Measurements from ENCODE around the gene TLX1.

DNA sequence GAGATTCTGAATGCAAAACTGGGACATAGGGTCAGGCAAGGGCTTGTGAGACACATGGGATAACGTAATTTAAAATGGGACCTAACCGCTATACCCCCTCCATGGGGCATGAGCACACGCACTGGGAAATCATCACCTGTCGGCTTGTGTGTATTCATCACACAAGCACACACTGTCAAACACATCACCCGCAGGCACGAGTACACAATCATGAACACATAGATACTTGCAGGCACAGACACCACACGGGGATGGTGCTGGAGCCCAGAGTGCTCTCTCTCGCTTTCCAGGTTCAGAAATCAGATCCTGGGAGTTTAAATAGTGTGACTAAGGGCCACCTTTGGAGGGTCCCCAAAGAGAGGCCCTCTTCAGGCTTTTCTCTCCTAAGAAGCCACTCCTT, 19.6 kb upstream of the TLX1 start:
- TF ChIP-seq, protein P1, sequence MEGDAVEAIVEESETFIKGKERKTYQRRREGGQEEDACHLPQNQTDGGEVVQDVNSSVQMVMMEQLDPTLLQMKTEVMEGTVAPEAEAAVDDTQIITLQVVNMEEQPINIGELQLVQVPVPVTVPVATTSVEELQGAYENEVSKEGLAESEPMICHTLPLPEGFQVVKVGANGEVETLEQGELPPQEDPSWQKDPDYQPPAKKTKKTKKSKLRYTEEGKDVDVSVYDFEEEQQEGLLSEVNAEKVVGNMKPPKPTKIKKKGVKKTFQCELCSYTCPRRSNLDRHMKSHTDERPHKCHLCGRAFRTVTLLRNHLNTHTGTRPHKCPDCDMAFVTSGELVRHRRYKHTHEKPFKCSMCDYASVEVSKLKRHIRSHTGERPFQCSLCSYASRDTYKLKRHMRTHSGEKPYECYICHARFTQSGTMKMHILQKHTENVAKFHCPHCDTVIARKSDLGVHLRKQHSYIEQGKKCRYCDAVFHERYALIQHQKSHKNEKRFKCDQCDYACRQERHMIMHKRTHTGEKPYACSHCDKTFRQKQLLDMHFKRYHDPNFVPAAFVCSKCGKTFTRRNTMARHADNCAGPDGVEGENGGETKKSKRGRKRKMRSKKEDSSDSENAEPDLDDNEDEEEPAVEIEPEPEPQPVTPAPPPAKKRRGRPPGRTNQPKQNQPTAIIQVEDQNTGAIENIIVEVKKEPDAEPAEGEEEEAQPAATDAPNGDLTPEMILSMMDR (IDR thresholded peaks at IDR 0.05), result no peak
- TF ChIP-seq POLR2A (IDR thresholded peaks at IDR 0.05), result no peak

Data from body of pancreas (tissue), 4 donors.